ENCODE results near the gene CT45A2. TPM values are rescaled to one million over a fixed set of nuclear protein-coding genes. Genes with fewer than 3 reads are reported as not detected.

Gene CT45A2
- total RNA-seq, 1 experiment from 2014 or later = not detected

Other genes starting within 250 kb of the CT45A2 start
- gene CT45A1, start 106.4 kb downstream of the CT45A2 start, total RNA-seq (2021; ENCODE audit: unreplicated experiment) = not detected
- not detected for gene CT45A3, start 51.8 kb downstream of the CT45A2 start, total RNA-seq (2021; ENCODE audit: unreplicated experiment)
- gene CT45A5, start 34.5 kb downstream of the CT45A2 start, total RNA-seq (2021; ENCODE audit: unreplicated experiment) = not detected
- not detected for gene CT45A6, start 17.2 kb downstream of the CT45A2 start, total RNA-seq (2021; ENCODE audit: unreplicated experiment)
- gene CT45A7, start 17.3 kb upstream of the CT45A2 start, total RNA-seq (2021; ENCODE audit: unreplicated experiment) = not detected
- gene CT45A8, start 34.5 kb upstream of the CT45A2 start, total RNA-seq (2021; ENCODE audit: unreplicated experiment) = not detected
- gene CT45A9, start 51.8 kb upstream of the CT45A2 start, total RNA-seq (2021; ENCODE audit: unreplicated experiment) = not detected
- not detected for gene CT45A10, start 73.4 kb upstream of the CT45A2 start, total RNA-seq (2021; ENCODE audit: unreplicated experiment)
- gene SAGE1, start 73.7 kb upstream of the CT45A2 start, total RNA-seq (2021; ENCODE audit: unreplicated experiment) = not detected
- gene MMGT1, start 154.0 kb upstream of the CT45A2 start, total RNA-seq (2021; ENCODE audit: unreplicated experiment) = 31.4 TPM
- gene SLC9A6, start 165.4 kb upstream of the CT45A2 start, total RNA-seq (2021; ENCODE audit: unreplicated experiment) = 22.0 TPM

Data from Panc1 (cell line).